Heart right ventricle (tissue), 16 donors: ENCODE data around the gene R3HDM2. TPM values are rescaled to one million over a fixed set of nuclear protein-coding genes. Genes with fewer than 3 reads are reported as not detected.

Experiments used
- ATAC-seq, 8 donors: fragments of 200-7000 bp; cut with Tn5 transposase; one replicate each; pipeline ENCODE4 v1.9.1; 2020; ENCODE audit warnings: mild to moderate bottlenecking in 8 of 8, moderate library complexity in 8 of 8, moderate number of reproducible peaks in 1 of 8
- DNase-seq, 2 donors: peaks; one replicate each; pipeline ENCODE4 v3.0.0-alpha.2; 2020
- H3K27ac ChIP-seq, 10 donors: fragments of 200-600 bp; sonication (generic) in 2 of 10; one replicate each; pipeline versions ENCODE4 v1.5.0 to v1.8.0; 2020 to 2022; ENCODE audit warnings: mild to moderate bottlenecking in 3 of 10
- H3K27me3 ChIP-seq, 7 donors: fragments of 200-600 bp; one replicate each; pipeline ENCODE4 v1.8.0; 2021 to 2022; ENCODE audit warnings: mild to moderate bottlenecking in 2 of 7
- H3K36me3 ChIP-seq, 9 donors: fragments of 200-600 bp; sonication (generic) in 1 of 9; one replicate each; pipeline versions ENCODE4 v1.5.0 to v1.8.0; 2020 to 2022; ENCODE audit warnings: mild to moderate bottlenecking in 2 of 9
- H3K4me1 ChIP-seq, 9 donors: fragments of 200-600 bp; sonication (generic) in 1 of 9; one replicate each; pipeline versions ENCODE4 v1.5.0 to v1.8.0; 2020 to 2022; ENCODE audit warnings: mild to moderate bottlenecking in 4 of 9
- H3K4me3 ChIP-seq, 10 donors: fragments of 200-600 bp; sonication (generic) in 2 of 10; one replicate each; pipeline versions ENCODE4 v1.5.0 to v1.8.0; 2020 to 2022; ENCODE audit warnings: mild to moderate bottlenecking in 7 of 10, moderate library complexity in 2 of 10
- H3K9me3 ChIP-seq, 11 donors: fragments of 200-600 bp in 10 of 11; sonication (generic) in 2 of 11; one replicate each; pipeline versions ENCODE4 v1.5.0 to v1.8.0; 2013 to 2022; ENCODE audit warnings: mild to moderate bottlenecking in 2 of 11, control low read depth in 1 of 11, moderate library complexity in 1 of 11
- CTCF ChIP-seq, 9 donors: fragments of 200-600 bp; sonication (generic) in 2 of 9; IDR thresholded peaks; one replicate each; pipeline versions ENCODE4 v1.5.0 to v1.8.0; 2021 to 2022; ENCODE audit warnings: antibody characterized with exemption in 9 of 9, mild to moderate bottlenecking in 5 of 9, moderate library complexity in 1 of 9
- WGBS, 2 donors: extraction: QIAGEN DNeasy Blood & Tissue Kit; methylation state at CpG; one replicate each; pipeline ENCODE4 v1.1.7; 2013; ENCODE audit warnings: inconsistent platforms in 1 of 2; 5-methylcytosine and 5-hydroxymethylcytosine counted together
- intact Hi-C, 10 donors: fragments of 100-400 bp; cut with DNase I; formaldehyde crosslinking; loops; one replicate each; pipeline versions ENCODE4 v1.11.1 to v1.14.2; 2022
- polyA plus RNA-seq, 2 donors: library from polyadenylated mRNA; stranded (reverse); fragments of 200-250 nt; gene quantifications; one replicate each; pipeline ENCODE4 v1.2.3, GENCODE V29; 2013
- total RNA-seq, 10 donors: library from RNA; stranded (reverse); fragmentation: NEBNext Ultra II Directional in 3 of 10; extraction: Animal tissue kit (Norgen Biotek cat#: 25700) in 3 of 10; gene quantifications; one replicate each; pipeline versions ENCODE4 v1.2.1 to v1.2.4, GENCODE V29; 2021 to 2023
- donor health status: Arrhythmogenic right ventricular cardiomyopathy.
- donor health status: ischemic (EF 13 %, LVEDD 7.1; RV severe dilation, severe dysfunction).
- donor health status: healthy with polysubstance abuse.
- donor health status: DM: no; HTN: yes; CAD: no.
- donor health status: DM: no; HTN: no; CAD: no.
- donor health status: ischemic (EF 25% LVEDD 6.9; RV normal size, moderate dysfunction).
- donor health status: ischemic (EF 25% LVEDD 5.7; RV mildly dilated, moderate dysfunction).
- donor health status: healthy.
- donor health status: DM: yes; HTN: yes; CAD: no.
- donor health status: Ischemic cardiomyopathy.
- donor health status: ischemic (EF 35%, LVEDD 5.7; RV mildly dilated, moderate dysfunction).
- donor health status: nonischemic (EF 11% LVEDD 7.7; RV severe dilation, severe dysfunction).
- donor health status: DM: yes; HTN: yes; CAD: no.
- donor health status: PGD.
- donor health status: ischemic (EF 29% LVEDD 5.4; RV normal size, mild dysfunction).
- donor health status: nonischemic (EF 23%, LVEDD 6.1; RV moderate dilation, normal function).

R3HDM2 gene
- total and polyA plus RNA-seq, 12 donors, result 15.5 to 107 (median 73.9) TPM

- Histone ChIP-seq H3K36me3 (peaks cover 0 to 41% (median 0%) of the 10 kb centered on the region in 9 donors), H3K4me1 (peaks cover 0 to 28% (median 11%) of the 10 kb centered on the region in 9 donors), H3K27me3 (no peaks in the 10 kb centered on the region), H3K4me3 (no peak overlapping the region), H3K9me3 (no peaks in the 10 kb centered on the region), H3K27ac (no peak overlapping the region)
- peak in 1 of 8 donors; percentile 53 for ATAC-seq
- DNase-seq, result no peak
- intact Hi-C loops, result no loop called here
- no peak for TF ChIP-seq CTCF (IDR thresholded peaks at IDR 0.05)
- 97 to 99% methylated on average over 33 of the region's 33 CpGs for WGBS, 2 donors
These were observed 44.6 kb downstream of the R3HDM2 start for GRCh38 chr12:57386187-57386720.

GRCh38 chr12:57385586-57385985, 45.3 kb downstream of the R3HDM2 start:
- Histone ChIP-seq H3K9me3 (no peaks in the 10 kb centered on the region), H3K27ac (no peak overlapping the region), H3K36me3 (peaks cover 0 to 41% (median 0%) of the 10 kb centered on the region in 9 donors), H3K4me1 (peaks cover 0 to 27% (median 11%) of the 10 kb centered on the region in 9 donors), H3K27me3 (no peaks in the 10 kb centered on the region), H3K4me3 (no peak overlapping the region)
- DNase-seq (no peak), ATAC-seq (no peak)
- intact Hi-C loops, result no loop called here
- 96 to 97% methylated on average over 3 of the region's 3 CpGs for WGBS, 2 donors
- TF ChIP-seq CTCF (IDR thresholded peaks at IDR 0.05), result no peak

GRCh38 chr12:57384478-57384877, 46.4 kb downstream of the R3HDM2 start:
- Histone ChIP-seq H3K36me3 (peaks cover 0 to 36% (median 0%) of the 10 kb centered on the region in 9 donors), H3K27me3 (no peaks in the 10 kb centered on the region), H3K4me1 (peaks cover 0 to 16% (median 8%) of the 10 kb centered on the region in 9 donors), H3K4me3 (no peak overlapping the region), H3K27ac (no peak overlapping the region), H3K9me3 (no peaks in the 10 kb centered on the region)
- ATAC-seq (no peak), DNase-seq (no peak)
- TF ChIP-seq CTCF (IDR thresholded peaks at IDR 0.05), result no peak
- intact Hi-C loops, result no loop called here
- 88 to 95% methylated on average over 1 of the region's 1 CpG for WGBS, 2 donors

GRCh38 chr12:57381693-57382220, 49.1 kb downstream of the R3HDM2 start:
- Histone ChIP-seq H3K4me3 (no peak overlapping the region), H3K9me3 (no peaks in the 10 kb centered on the region), H3K4me1 (no peaks in the 10 kb centered on the region), H3K27ac (no peak overlapping the region), H3K27me3 (no peaks in the 10 kb centered on the region), H3K36me3 (peaks cover 0 to 32% (median 0%) of the 10 kb centered on the region in 9 donors)
- DNase-seq (no peak), ATAC-seq (no peak)
- intact Hi-C loops, result no loop called here
- TF ChIP-seq CTCF (IDR thresholded peaks at IDR 0.05), result no peak
- WGBS, 2 donors, result 87 to 90% methylated on average over 2 of the region's 2 CpGs
